GM13976 (cell line): ENCODE measurements around the gene ZNF592.

Experiments
- DNase-seq: peaks from one replicate; pipeline ENCODE4 v3.0.0; 2012; ENCODE audit warnings: low spot score
- in situ Hi-C: fragments of 300-500 bp; cut with MboI; formaldehyde crosslinking; loops from one replicate; pipeline ENCODE4 v1.12.0; 2022; ENCODE audit warnings: low sequenced_read_pairs, mixed read lengths, inconsistent platforms; ENCODE audit not compliant: unreplicated experiment
- TF ChIP-seq, protein P1 (sequence below): IDR thresholded peaks from 2 replicates; pipeline ENCODE4 v1.5.1; 2012; ENCODE audit warnings: borderline replicate concordance, mild to moderate bottlenecking; ENCODE audit not compliant: insufficient read depth; ENCODE audit errors: extremely low read depth, missing control alignments, control extremely low read depth

The ZNF592 gene

GRCh38 chr15:84847382-84847781 lies 99.0 kb downstream of the ZNF592 start:
- in situ Hi-C loops: loop anchor here (25.0 kb wide), 1 partner anchor 90 kb away; no protein-coding TSS in a partner anchor
- no peak for DNase-seq
- TF ChIP-seq, protein P1, sequence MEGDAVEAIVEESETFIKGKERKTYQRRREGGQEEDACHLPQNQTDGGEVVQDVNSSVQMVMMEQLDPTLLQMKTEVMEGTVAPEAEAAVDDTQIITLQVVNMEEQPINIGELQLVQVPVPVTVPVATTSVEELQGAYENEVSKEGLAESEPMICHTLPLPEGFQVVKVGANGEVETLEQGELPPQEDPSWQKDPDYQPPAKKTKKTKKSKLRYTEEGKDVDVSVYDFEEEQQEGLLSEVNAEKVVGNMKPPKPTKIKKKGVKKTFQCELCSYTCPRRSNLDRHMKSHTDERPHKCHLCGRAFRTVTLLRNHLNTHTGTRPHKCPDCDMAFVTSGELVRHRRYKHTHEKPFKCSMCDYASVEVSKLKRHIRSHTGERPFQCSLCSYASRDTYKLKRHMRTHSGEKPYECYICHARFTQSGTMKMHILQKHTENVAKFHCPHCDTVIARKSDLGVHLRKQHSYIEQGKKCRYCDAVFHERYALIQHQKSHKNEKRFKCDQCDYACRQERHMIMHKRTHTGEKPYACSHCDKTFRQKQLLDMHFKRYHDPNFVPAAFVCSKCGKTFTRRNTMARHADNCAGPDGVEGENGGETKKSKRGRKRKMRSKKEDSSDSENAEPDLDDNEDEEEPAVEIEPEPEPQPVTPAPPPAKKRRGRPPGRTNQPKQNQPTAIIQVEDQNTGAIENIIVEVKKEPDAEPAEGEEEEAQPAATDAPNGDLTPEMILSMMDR: no peak

- in situ Hi-C loops: no loop called here
- TF ChIP-seq, protein P1: no peak
- no peak for DNase-seq
Observed at GRCh38 chr15:84852212-84852611, 103.8 kb downstream of the ZNF592 start.

- in situ Hi-C loops: no loop called here
- DNase-seq: no peak
- TF ChIP-seq, protein P1: no peak
Observed at GRCh38 chr15:84855136-84855535, 106.7 kb downstream of the ZNF592 start.

GRCh38 chr15:84855765-84856164 lies 107.4 kb downstream of the ZNF592 start:
- no peak for DNase-seq
- in situ Hi-C loops: no loop called here
- TF ChIP-seq, protein P1: no peak
